SK-N-MC (cell line): ENCODE measurements around the gene CCDC192.

ENCODE experiments used
- EZH2 ChIP-seq: fragments of 200-600 bp; sonication (generic); IDR thresholded peaks from one replicate; pipeline ENCODE4 v1.6.1; 2017; ENCODE audit warnings: antibody characterized with exemption
- POLR2AphosphoS5 ChIP-seq: IDR thresholded peaks from 2 replicates; pipeline ENCODE4 v1.6.1; 2012; ENCODE audit warnings: mild to moderate bottlenecking, low read depth, low read length, borderline replicate concordance

- TF ChIP-seq POLR2AphosphoS5, result no peak
- TF ChIP-seq EZH2, result no peak
Observed at GRCh38 chr5:127863610-127864395, 160.6 kb downstream of the CCDC192 start.
